Fibroblast of lung (primary cell): ENCODE data around the gene PIK3AP1. TPM values are rescaled to one million over a fixed set of nuclear protein-coding genes. Genes with fewer than 3 reads are reported as not detected.
A peak's percentile ranks its signal among the peaks of the same experiment; 100 is the strongest.

Experiments used
- DNase-seq, 2 donors: peaks; one replicate each; pipeline versions ENCODE4 v3.0.0 to v3.0.0-alpha.2; 2010; ENCODE audit warnings: low read depth in 2 of 2
- H2AFZ ChIP-seq: 2 replicates; pipeline ENCODE4 v1.5.1; 2012; ENCODE audit warnings: low read length, control low read depth, inconsistent platforms
- H3K27ac ChIP-seq: 2 replicates; pipeline ENCODE4 v1.5.1; 2011; ENCODE audit warnings: low read length, control low read depth; ENCODE audit not compliant: insufficient read depth
- H3K27me3 ChIP-seq: 2 replicates; pipeline ENCODE4 v1.5.1; 2011; ENCODE audit warnings: mild to moderate bottlenecking, low read length; ENCODE audit not compliant: control insufficient read depth, insufficient read depth
- H3K36me3 ChIP-seq: 2 replicates; pipeline ENCODE4 v1.5.1; 2011; ENCODE audit warnings: low read length; ENCODE audit not compliant: control insufficient read depth, insufficient read depth
- H3K4me1 ChIP-seq: 2 replicates; pipeline ENCODE4 v1.5.1; 2011; ENCODE audit warnings: low read length; ENCODE audit not compliant: control insufficient read depth, insufficient read depth; ENCODE audit errors: extremely low read depth
- H3K4me2 ChIP-seq: 2 replicates; pipeline ENCODE4 v1.5.1; 2011; ENCODE audit warnings: low read length, control low read depth; ENCODE audit not compliant: insufficient read depth; ENCODE audit errors: extremely low read depth
- H3K4me3 ChIP-seq, 4 experiments: fragments of 200-600 bp in 1 of 4; sonication (generic) in 1 of 4; replicated peaks in 1 of 4; 2 replicates each; pipeline ENCODE4 v1.5.1; 2011 to 2016; ENCODE audit warnings: low read length in 4 of 4, low read depth in 3 of 4, mild to moderate bottlenecking in 3 of 4, control low read depth in 2 of 4, inconsistent platforms in 1 of 4, mixed read lengths in 1 of 4; ENCODE audit not compliant: insufficient read depth in 1 of 4; ENCODE audit errors: control extremely low read depth in 1 of 4
- H3K79me2 ChIP-seq: 2 replicates; pipeline ENCODE4 v1.5.1; 2012; ENCODE audit warnings: mild to moderate bottlenecking, low read length, inconsistent platforms; ENCODE audit not compliant: control insufficient read depth, insufficient read depth
- H3K9ac ChIP-seq: 2 replicates; pipeline ENCODE4 v1.5.1; 2011; ENCODE audit warnings: mild to moderate bottlenecking, low read length, control low read depth; ENCODE audit not compliant: insufficient read depth
- H3K9me3 ChIP-seq: 2 replicates; pipeline ENCODE4 v1.5.1; 2012; ENCODE audit warnings: low read depth, low read length; ENCODE audit not compliant: control insufficient read depth, insufficient read depth
- H4K20me1 ChIP-seq: 2 replicates; pipeline ENCODE4 v1.5.1; 2011; ENCODE audit warnings: low read length; ENCODE audit not compliant: control insufficient read depth, insufficient read depth; ENCODE audit errors: extremely low read depth
- EZH2 ChIP-seq: IDR thresholded peaks from 2 replicates; pipeline ENCODE4 v1.5.1; 2012; ENCODE audit warnings: low read length, control low read depth, mild to moderate bottlenecking; ENCODE audit errors: missing control alignments
- polyA plus RNA-seq, 2 donors: library from polyadenylated mRNA; depleted of rRNA in 1 of 2; stranded (reverse) in 1 of 2; unstranded in 1 of 2; fragments of >200 nt; gene quantifications; 2 replicates each; pipeline ENCODE4 v1.2.1, GENCODE V29; 2011 to 2012; ENCODE audit warnings: missing spikeins in 1 of 2
- total RNA-seq: library from RNA; depleted of rRNA; stranded (reverse); fragments of >200 nt; gene quantifications from 2 replicates; pipeline ENCODE4 v1.2.1, GENCODE V29; 2014
- TF ChIP-seq, protein P1 (sequence below), 2 donors: IDR thresholded peaks in 1 of 2; conservative IDR thresholded peaks in 1 of 2; 1 replicate in 1 of 2; 2 replicates in 1 of 2; pipeline ENCODE4 v1.5.1; 2011 to 2012; ENCODE audit warnings: low read length in 2 of 2, control low read depth in 1 of 2, inconsistent platforms in 1 of 2, low read depth in 1 of 2, mild to moderate bottlenecking in 1 of 2

The PIK3AP1 gene
- total and polyA plus RNA-seq, 2 donors (not counting 1 experiment from before 2014, with no cell fraction given) = 0.17 to 0.24 TPM

DNA sequence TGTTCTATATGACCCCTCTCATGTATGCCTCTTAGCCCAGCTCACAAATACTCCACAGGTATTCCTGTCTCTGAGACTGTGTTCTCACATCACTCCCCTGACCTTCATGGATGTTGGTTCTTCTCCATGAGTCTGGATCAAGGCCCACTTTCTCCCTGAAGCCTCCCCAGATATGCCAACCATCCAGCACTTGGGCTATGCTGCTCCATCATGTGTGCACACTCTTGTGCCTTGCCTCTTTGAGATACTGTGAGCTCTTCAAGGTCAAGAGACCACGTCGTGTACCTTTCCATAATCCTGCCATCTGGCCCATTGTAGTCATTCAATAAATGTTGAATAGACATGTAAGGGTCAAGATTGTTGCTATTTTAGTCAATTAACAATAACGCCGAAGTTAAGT, 103.4 kb downstream of the PIK3AP1 start:
- H3K79me2 ChIP-seq = no peaks in the 10 kb centered on the region
- no peak overlapping the region for H2AFZ ChIP-seq
- no peaks in the 10 kb centered on the region for H3K36me3 ChIP-seq
- no peak overlapping the region for H3K4me2 ChIP-seq
- H3K27me3 ChIP-seq = no peaks in the 10 kb centered on the region
- TF ChIP-seq EZH2 = no peak
- TF ChIP-seq, protein P1, sequence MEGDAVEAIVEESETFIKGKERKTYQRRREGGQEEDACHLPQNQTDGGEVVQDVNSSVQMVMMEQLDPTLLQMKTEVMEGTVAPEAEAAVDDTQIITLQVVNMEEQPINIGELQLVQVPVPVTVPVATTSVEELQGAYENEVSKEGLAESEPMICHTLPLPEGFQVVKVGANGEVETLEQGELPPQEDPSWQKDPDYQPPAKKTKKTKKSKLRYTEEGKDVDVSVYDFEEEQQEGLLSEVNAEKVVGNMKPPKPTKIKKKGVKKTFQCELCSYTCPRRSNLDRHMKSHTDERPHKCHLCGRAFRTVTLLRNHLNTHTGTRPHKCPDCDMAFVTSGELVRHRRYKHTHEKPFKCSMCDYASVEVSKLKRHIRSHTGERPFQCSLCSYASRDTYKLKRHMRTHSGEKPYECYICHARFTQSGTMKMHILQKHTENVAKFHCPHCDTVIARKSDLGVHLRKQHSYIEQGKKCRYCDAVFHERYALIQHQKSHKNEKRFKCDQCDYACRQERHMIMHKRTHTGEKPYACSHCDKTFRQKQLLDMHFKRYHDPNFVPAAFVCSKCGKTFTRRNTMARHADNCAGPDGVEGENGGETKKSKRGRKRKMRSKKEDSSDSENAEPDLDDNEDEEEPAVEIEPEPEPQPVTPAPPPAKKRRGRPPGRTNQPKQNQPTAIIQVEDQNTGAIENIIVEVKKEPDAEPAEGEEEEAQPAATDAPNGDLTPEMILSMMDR (conservative IDR thresholded peaks at IDR 0.05 in 1 of 2, IDR thresholded peaks at IDR 0.05 in 1 of 2; ENCODE audit: low read depth in 1 of 2, low read length in 2 of 2) = no peak
- no peaks in the 10 kb centered on the region for H3K4me1 ChIP-seq
- no peak overlapping the region for H3K9ac ChIP-seq
- H3K27ac ChIP-seq = no peak overlapping the region
- no peak overlapping the region for H3K4me3 ChIP-seq
- no peaks in the 10 kb centered on the region for H3K9me3 ChIP-seq
- DNase-seq = no peak
- no peaks in the 10 kb centered on the region for H4K20me1 ChIP-seq

DNA sequence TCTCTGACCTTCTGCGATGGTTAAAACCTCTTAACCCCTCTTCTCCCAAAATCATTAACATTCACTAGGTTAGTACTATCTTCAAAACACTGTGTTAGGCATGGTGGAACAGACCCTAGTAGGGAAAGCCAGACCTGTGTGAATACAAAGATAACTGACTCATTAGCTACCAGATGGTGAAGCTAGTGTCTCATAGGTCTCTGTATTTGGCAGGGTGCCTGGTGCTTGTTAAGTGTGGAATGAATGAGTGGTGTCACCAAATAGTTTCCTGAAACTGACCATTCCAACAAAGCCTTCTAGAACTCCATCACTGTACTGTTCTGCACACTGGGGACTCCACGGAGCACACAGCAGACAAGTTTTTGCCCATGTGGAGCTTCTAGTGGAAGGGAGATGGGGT, 105.8 kb downstream of the PIK3AP1 start:
- no peak overlapping the region for H3K4me3 ChIP-seq
- H2AFZ ChIP-seq = no peak overlapping the region
- no peak overlapping the region for H3K27ac ChIP-seq
- no peaks in the 10 kb centered on the region for H3K9me3 ChIP-seq
- H4K20me1 ChIP-seq = no peaks in the 10 kb centered on the region
- DNase-seq = peak; percentile 21 to 94
- no peaks in the 10 kb centered on the region for H3K36me3 ChIP-seq
- H3K27me3 ChIP-seq = no peaks in the 10 kb centered on the region
- H3K9ac ChIP-seq = no peak overlapping the region
- no peak overlapping the region for H3K4me2 ChIP-seq
- TF ChIP-seq EZH2 = no peak
- TF ChIP-seq, protein P1 (conservative IDR thresholded peaks at IDR 0.05 in 1 of 2, IDR thresholded peaks at IDR 0.05 in 1 of 2; ENCODE audit: low read depth in 1 of 2, low read length in 2 of 2) = no peak
- H3K4me1 ChIP-seq = no peaks in the 10 kb centered on the region
- no peaks in the 10 kb centered on the region for H3K79me2 ChIP-seq

DNA sequence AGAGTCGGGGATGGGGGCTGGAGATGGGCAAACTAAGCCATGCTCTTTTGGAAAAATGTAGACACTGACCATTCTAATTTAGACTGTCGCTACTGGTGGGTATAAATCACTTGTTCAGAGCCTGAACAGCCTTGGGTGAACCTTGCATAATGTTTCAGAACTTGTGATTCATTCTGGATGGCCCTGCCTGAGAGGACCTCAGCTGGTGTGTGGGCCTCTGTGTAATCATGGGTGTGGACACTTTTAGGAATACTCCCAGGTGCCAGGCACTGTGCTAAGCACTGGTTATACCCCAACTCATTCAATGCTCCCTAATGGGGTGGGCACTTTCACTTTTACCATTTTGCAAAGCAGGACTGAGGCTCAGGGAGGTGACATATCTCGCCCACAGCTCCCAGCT, 106.7 kb downstream of the PIK3AP1 start:
- Histone ChIP-seq H3K36me3 (no peaks in the 10 kb centered on the region), H3K79me2 (no peaks in the 10 kb centered on the region), H3K4me3 (no peak overlapping the region), H3K4me1 (no peaks in the 10 kb centered on the region), H4K20me1 (no peaks in the 10 kb centered on the region), H3K4me2 (no peak overlapping the region), H2AFZ (no peak overlapping the region), H3K27me3 (no peaks in the 10 kb centered on the region), H3K27ac (no peak overlapping the region), H3K9ac (no peak overlapping the region), H3K9me3 (no peaks in the 10 kb centered on the region)
- DNase-seq = no peak
- no peak for TF ChIP-seq EZH2
- TF ChIP-seq, protein P1 (conservative IDR thresholded peaks at IDR 0.05 in 1 of 2, IDR thresholded peaks at IDR 0.05 in 1 of 2; ENCODE audit: low read depth in 1 of 2, low read length in 2 of 2) = no peak
